HFF-Myc (cell line): Measurements from ENCODE around the gene MAPRE2.

Source experiments
- DNase-seq: peaks from one replicate; pipeline ENCODE4 v3.0.0-alpha.2; 2011; ENCODE audit warnings: low read depth; ENCODE audit errors: extremely low read depth
- H3K4me3 ChIP-seq: replicated peaks from 2 replicates; pipeline ENCODE4 v1.5.1; 2011; ENCODE audit warnings: low read depth, mild to moderate bottlenecking, control low read depth, low read length
- CTCF ChIP-seq: IDR thresholded peaks from 2 replicates; pipeline ENCODE4 v1.5.1; 2012; ENCODE audit warnings: mild to moderate bottlenecking, low read depth, low read length, control low read depth; ENCODE audit errors: missing control alignments

MAPRE2 gene

GRCh38 chr18:35178260-35178659 lies 137.0 kb downstream of the MAPRE2 start:
- peak; percentile 36 for DNase-seq
- no peak overlapping the region for H3K4me3 ChIP-seq
- TF ChIP-seq CTCF: no peak

GRCh38 chr18:35179906-35180305 lies 138.7 kb downstream of the MAPRE2 start:
- no peak for TF ChIP-seq CTCF
- DNase-seq: no peak
- no peak overlapping the region for H3K4me3 ChIP-seq

- H3K4me3 ChIP-seq: no peak overlapping the region
- no peak for DNase-seq
- TF ChIP-seq CTCF: no peak
Measured at GRCh38 chr18:35180455-35180854, 139.2 kb downstream of the MAPRE2 start.

- DNase-seq: no peak
- no peak overlapping the region for H3K4me3 ChIP-seq
- TF ChIP-seq CTCF: no peak
Measured at GRCh38 chr18:35182151-35182550, 140.9 kb downstream of the MAPRE2 start.

GRCh38 chr18:35183886-35184285 lies 142.7 kb downstream of the MAPRE2 start:
- TF ChIP-seq CTCF: no peak
- no peak overlapping the region for H3K4me3 ChIP-seq
- no peak for DNase-seq

GRCh38 chr18:35185771-35186170 lies 144.6 kb downstream of the MAPRE2 start:
- no peak overlapping the region for H3K4me3 ChIP-seq
- DNase-seq: no peak
- no peak for TF ChIP-seq CTCF

GRCh38 chr18:35186291-35187034 lies 145.2 kb downstream of the MAPRE2 start:
- no peak for TF ChIP-seq CTCF
- DNase-seq: no peak
- H3K4me3 ChIP-seq: no peak overlapping the region
